G401 (cell line): ENCODE data around the gene MAST4. TPM values are rescaled to one million over a fixed set of nuclear protein-coding genes. Genes with fewer than 3 reads are reported as not detected.

Experiments
- DNase-seq: peaks from one replicate; pipeline ENCODE4 v3.0.0-alpha.2; 2015; ENCODE audit warnings: low spot score
- in situ Hi-C: cut with HindIII; loops from 2 replicates; pipeline ENCODE4 v1.10.0; 2016; ENCODE audit warnings: low sequenced_read_pairs, mixed read lengths
- total RNA-seq: library from RNA; depleted of rRNA; stranded (reverse); fragments of >200 nt; shearing (Covaris generic); gene quantifications from 2 replicates; pipeline ENCODE4 v1.2.3, GENCODE V29; 2014

MAST4 gene
- total RNA-seq, 1 experiment from 2014 or later = not detected

GRCh38 chr5:66986534-66986933 is 390.3 kb downstream of the MAST4 start:
- no peak for DNase-seq
- in situ Hi-C loops = no loop called here

- in situ Hi-C loops = no loop called here
- DNase-seq = no peak
These were observed 390.9 kb downstream of the MAST4 start for GRCh38 chr5:66987126-66987525.

DNA sequence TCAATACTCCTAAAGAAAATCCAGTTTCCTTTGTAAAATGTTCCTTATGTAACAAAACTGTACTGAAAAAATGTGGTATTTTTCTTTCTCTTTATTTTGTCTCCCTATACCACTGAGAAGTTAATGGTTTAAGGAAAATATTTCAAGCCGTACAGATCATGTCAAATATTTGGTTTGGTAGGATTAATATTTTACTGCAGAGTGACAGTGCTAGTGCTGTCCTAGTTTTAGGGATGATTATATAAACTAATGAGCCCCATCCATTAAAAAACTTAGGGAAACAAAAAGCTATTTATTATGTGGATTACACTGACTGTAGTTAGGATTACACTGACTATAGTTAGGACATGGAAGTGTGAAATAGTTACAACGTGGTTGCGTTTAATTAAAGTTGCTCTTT is 391.3 kb downstream of the MAST4 start:
- DNase-seq = no peak
- in situ Hi-C loops = no loop called here

DNA sequence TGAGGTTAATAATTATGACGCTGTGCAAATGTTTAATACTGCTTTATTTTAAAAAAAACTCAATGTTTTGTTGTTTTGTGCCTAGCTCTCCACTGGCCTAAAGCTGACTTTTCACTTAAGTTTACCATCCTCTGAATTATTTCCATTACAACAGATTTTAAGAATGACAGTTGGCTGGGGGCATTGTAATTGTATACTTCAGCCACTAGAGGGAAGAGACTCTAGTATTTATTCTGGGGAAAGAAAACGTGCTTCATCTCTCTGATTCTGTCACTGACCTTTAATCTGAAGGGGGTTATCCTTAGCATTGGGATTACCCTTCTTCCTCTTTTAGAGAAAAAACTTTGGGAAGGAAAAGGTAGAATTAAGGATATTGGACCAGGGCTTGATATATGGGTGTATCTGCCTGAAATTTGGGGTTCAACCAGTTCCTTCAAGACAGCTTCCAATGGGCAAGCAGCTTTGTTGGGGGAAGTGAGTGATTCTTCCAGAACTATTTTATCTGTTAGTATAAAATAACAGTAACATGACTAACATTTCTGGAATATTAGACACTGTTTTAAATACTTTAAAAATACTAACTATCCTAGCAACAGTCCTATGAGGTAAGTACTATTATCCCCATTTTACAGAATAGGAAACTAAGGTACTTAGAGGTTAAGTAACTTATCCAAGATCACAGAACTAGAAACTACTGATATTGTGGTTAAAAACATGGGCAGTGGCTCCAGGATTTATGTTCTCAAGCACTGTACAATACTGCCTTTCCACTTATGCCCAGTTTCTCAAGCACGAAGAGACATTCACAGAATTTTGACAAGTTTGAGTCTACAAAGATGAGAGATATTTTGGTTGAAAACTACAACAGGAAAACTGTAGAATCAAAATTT is 392.0 kb downstream of the MAST4 start:
- in situ Hi-C loops = no loop called here
- DNase-seq = peak; percentile 15

DNA sequence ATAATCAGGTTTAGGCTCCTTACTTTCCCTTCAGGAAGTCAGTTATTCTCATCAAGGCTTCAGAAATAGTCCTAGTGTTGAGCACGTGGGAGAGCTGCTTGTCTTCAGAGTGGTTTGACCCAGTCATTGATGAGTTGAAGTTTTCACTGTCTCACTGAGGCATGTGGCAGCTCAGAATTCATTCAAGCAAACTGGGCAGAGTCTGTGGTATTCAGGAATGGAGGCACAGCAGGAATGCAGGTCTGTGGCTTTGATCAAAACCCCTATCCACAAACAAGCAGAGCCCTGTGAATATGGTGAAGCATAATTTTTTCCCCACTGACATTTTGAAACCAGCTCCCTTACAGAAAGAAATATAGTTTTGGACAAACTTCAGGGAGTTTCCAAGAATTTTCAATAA is 393.1 kb downstream of the MAST4 start:
- in situ Hi-C loops = no loop called here
- DNase-seq = no peak

DNA sequence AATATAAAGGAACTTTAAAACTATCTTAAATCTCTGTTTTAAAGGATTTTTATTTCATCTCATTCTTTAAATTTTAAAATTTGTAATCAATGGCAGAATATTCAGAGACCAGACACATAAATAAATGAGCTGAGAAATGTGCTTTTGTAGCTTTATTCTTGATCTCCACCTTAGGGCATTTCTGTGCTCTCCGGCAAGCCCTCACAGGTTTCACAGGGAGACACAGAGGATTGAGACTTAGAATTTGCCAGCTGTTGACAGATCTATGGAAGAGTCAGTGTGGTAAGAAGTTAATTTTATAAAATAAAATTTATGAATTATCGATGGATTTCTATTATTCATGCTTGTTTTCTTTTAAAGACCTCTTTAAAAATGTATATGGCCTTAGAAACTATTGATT is 393.6 kb downstream of the MAST4 start:
- in situ Hi-C loops = no loop called here
- DNase-seq = no peak

- in situ Hi-C loops = no loop called here
These were observed 395.6 kb downstream of the MAST4 start for GRCh38 chr5:66991746-66992145.

DNA sequence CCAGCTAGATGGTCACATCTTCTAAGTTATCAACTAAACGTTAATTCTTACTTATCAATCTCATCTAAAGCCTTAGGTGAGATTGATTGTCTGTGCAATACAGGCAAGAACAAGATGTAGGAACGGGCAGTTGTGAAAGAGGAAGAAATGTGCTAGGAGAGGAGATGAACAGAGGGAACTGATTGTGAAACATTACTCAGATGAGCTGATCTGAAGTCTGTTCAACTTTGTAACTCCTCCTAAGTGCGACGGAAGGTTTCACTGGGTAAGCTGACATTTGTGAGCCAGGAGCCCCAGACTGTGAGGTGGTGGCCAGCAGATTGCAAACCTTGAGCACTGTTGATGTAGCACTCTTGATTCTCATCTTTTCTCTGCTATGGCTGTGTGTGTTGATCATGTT is 396.4 kb downstream of the MAST4 start:
- DNase-seq = no peak
- in situ Hi-C loops = no loop called here

More at GRCh38 chr5:66991746-66992145, 395.6 kb downstream of the MAST4 start:
- DNase-seq = no peak

- no peak for DNase-seq
- in situ Hi-C loops = no loop called here
These were observed 397.3 kb downstream of the MAST4 start for GRCh38 chr5:66993448-66993847.

- in situ Hi-C loops = no loop called here
- DNase-seq = no peak
These were observed 397.7 kb downstream of the MAST4 start for GRCh38 chr5:66993882-66994281.

- no peak for DNase-seq
- in situ Hi-C loops = no loop called here
These were observed 398.6 kb downstream of the MAST4 start for GRCh38 chr5:66994790-66995189.

- no peak for DNase-seq
- in situ Hi-C loops = no loop called here
These were observed 404.7 kb downstream of the MAST4 start for GRCh38 chr5:67000794-67001475.

DNA sequence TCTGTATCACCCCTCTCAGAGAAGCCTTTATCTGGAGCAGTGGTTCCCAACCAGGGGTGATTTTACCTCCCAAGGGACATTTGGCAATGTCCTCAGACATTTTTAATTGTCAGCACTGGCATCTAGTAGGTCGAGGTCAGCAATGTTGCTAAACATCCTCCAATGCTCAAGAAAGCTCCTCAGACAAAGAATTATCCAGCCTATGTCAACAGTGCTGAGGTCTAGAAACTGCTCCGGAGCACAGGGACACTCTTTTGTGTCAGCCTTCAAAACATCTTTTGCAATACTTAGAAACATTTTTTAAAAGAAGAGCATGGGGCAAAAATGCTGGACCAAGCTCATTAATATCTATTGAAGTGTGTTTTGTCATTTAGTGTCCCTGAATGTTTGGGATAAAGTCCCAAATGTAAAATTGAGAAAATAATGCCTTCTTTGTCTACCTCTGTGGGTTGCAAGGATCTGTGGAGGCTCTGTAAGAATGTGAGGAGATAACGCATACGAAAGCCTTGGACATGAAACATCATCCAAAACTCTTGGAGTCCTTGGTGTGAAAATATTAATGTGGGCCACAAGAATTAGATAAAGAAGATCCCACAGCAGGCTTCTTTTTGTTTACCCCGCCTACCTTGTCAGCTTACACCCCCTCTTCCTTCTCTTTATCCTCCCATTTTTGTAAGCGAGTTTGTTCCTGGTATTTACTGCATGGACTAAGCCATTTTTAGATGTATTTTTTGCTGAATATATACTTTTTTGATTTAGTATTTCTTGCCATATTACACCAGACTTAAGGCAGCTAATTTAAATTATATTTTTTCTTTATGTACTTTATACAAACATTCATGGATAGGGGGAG is 406.9 kb downstream of the MAST4 start:
- peak; percentile 8 for DNase-seq
- in situ Hi-C loops = no loop called here

- in situ Hi-C loops = no loop called here
- peak; percentile 5 for DNase-seq
These were observed 407.4 kb downstream of the MAST4 start for GRCh38 chr5:67003685-67003934.

DNA sequence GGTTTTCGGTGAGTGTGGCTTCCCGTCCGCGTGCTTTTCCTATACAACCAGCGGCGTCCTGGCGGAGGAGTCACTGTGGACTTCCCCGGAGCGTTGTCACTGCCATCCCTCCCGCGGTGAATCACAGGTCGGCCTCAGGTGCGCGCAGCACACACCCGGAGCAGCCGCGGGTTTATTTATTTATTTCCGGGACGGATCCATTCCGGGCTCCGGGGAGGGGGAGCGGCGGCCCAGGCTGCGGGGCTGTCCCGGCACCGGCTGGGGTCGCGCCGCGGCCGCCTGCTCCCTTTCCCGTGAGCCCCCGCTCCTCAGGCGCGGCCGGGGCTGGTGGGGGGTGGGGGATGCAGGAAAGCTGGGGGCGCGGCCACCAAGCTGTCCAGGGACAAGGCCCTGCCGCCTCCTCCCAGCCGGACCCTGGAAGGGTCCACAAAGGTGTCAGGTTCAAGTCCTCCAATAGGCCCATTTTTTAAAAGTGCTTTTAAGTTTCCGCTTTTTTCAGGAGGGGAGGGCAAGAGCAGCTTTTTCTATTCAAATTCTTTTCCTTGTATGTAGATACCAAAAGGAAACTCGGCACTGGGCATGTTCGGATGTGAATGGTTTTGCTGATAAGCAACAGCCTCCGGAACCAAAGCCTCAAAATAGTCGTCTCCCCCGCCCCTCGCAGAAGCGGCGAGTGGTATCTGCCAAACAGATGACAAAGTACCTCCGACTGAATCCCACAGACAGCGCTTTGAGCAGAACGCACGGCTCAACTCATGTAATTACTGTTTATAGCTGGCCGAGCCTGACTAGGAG is 407.9 kb downstream of the MAST4 start:
- DNase-seq = peak; percentile 48
- in situ Hi-C loops = no loop called here

DNA sequence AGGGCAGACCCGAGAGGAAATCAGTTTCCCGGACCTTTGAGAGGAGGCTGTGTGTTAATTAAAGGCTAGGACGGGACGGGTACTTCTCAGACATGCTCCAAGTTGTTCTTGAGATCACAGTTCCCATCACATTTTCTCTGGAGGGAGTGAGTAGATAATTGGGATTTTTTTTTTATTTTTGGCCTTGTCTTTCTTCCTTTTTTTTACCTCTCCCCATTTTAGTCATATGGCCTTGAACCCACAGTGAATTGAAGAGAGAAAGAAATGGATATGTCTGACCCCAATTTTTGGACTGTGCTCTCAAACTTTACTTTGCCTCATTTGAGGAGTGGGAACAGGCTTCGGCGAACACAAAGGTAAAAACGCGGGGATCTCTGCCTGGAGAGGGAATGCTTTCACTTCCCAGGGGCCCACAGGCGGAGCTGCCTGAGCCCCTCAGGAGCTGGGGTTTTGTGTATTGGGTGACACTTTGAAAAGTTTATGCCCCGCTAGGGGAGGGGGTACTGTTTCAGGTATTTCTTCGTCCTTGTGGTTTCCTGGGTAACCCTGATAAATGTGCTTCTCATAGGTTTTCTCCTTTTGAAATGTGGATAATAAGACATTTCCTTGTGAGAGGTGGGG is 408.6 kb downstream of the MAST4 start:
- no peak for DNase-seq
- in situ Hi-C loops = no loop called here

DNA sequence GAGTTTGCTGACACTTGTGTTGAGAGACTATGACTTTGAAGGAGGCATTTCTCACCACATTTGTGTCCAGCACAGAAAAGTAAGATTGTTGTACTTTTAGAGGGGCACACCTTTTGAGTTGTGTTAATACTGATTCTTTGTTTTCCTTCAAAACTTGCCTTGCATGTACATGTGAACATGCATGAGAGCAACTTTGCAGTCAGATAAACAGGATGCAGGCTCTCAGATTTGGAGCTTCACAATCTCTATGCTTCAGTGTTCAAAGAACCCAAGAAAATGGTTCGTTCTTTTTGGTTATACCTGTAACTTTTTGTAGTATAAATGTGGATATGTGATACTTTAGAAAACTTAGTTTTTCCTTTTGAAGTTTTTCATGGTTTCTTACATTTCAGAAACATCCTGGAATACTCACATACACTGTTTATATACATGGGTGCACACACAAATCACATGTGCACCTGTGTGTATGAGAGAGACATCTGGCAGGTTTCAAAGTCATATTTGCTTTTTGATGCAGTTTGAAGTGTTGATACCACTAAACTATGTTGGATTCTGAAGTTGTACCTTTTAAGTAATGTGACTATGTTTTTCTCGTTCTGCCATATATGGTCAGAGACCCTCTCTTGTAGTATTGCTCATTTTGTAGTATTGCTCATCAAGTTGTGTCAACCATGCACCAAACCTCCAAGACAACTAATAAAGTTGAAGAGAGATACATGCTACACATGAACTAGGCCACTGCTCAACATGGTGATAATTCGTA is 409.7 kb downstream of the MAST4 start:
- no peak for DNase-seq
- in situ Hi-C loops = no loop called here

GRCh38 chr5:67006500-67006848 is 410.3 kb downstream of the MAST4 start:
- in situ Hi-C loops = no loop called here

More at GRCh38 chr5:67006500-67006848, 410.3 kb downstream of the MAST4 start:
- no peak for DNase-seq
